GF-D8 (cell line): ENCODE results near the gene FAM25A.
"Not testable (repeated sequence)": the region's sequence is repeated elsewhere in the genome, so short reads cannot be mapped to it uniquely, and the experiment has no call there.

Experiments used
- DNase-seq: peaks from one replicate; lab custom pipeline; 2025; lab: John Stamatoyannopoulos, UW

Gene FAM25A

DNA sequence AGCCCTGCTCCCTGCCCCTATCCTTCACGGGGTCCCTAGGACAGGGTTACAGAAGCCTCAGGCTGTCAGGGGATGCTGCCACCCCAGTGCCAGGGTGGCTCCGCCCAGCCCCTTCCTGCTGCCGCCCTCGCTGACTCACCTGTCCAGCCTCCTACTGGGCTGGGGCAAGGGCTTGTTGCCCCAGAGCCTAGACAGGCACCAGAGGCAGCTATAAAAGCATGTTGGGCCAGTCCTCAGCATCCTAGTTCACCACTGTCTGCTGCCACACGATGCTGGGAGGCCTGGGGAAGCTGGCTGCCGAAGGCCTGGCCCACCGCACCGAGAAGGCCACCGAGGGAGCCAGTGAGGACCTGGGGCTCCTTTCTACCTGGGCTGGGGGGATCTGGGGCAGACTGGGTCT is at the start of gene FAM25A:
TSS of gene FAM25A (plus strand) at position 239 of the 400 bp plus-strand sequence. CDS start at position 270, 31 bp downstream.
- DNase-seq = not testable (repeated sequence)

GRCh38 chr10:86970982-86971231 is 49.2 kb upstream of the FAM25A start:
- DNase-seq = no peak

DNA sequence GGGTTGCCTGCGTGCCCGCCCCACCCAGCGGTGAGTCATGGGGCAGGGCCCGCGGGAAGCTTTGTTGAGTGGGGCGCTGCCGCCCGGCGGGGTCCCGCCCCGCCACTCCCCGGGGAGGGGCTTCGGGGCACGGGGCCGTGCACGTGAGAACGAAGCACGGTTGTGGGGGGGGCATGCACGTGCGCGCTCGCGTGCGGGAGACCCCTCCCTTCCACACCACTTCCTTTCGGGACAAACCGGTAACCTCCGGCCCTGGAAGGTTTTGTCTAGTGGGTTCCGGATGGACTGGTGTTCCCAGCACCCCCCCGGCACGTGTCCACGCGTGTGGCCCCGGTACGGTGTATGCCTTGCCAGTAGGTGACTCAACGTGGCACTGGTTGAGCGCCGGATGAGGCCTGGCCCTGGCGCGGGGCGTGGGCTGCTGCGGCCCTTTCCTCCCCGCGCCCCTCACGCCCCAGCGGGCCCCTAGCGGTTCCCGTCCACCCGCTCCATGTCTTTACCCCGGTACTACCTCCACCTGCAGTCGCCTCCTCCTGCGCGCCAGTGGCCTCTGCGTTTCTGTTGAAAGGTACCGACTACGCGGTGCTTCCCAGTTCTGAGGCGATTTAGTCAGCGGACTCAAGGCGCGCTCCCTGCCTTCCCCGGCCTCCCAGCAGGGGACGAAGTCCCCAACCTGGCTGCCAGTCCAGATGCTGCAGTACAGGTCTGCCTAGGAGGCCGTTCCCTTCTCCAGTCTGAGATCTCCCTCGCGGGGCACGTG is 48.7 kb upstream of the FAM25A start:
- DNase-seq = no peak

GRCh38 chr10:86972613-86973380 is 47.3 kb upstream of the FAM25A start:
- DNase-seq = no peak

DNA sequence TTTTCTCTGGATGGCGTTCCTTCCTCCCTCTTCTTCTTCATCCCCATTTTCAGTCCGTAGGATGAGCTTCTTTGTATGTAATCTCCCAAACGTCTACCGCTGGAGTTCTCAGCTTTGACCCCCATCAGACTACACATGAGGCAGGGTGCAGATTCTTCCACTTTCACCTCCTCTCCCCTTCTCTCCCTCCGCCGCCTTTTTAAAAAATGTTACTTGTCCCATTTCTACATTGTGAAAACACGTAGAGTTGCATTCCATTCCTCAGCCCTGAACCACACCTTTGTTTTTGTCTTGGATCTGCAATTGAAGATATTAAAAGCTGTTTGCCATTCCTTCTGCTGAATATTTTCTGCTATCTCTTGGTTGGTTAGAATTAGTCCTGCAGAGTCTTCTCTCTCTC is 45.6 kb upstream of the FAM25A start:
- DNase-seq = no peak

DNA sequence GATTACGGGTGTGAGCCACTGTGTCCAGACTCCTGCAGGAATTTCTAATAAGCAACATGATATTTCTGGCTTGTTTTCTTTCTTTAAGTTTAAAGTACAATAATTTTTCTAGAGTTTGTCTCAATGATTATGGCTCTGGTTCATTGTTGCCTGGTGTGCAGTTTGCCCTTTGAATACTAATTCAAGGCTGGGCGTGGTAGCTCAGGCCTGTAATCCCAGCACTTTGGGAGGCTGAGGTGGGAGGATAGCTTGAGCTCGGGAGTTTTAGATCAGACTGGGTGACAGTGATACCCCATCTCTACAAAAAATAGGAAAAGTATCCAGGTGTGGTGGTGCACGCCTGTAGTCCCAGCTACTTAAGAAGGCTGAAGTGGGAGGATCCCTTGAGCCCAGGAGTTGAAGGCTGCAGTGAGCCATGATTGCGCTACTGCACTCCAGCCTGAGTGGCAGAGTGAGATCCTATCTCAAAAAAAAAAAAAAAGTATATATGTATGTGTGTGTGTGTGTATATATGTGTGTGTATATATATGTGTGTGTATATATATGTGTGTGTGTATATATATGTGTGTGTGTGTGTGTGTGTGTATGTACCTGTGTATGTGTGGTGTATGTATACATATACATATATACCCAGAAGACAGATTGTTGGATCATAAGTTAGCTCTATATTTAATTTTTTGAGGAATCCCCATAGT is 43.6 kb upstream of the FAM25A start:
- DNase-seq = no peak

DNA sequence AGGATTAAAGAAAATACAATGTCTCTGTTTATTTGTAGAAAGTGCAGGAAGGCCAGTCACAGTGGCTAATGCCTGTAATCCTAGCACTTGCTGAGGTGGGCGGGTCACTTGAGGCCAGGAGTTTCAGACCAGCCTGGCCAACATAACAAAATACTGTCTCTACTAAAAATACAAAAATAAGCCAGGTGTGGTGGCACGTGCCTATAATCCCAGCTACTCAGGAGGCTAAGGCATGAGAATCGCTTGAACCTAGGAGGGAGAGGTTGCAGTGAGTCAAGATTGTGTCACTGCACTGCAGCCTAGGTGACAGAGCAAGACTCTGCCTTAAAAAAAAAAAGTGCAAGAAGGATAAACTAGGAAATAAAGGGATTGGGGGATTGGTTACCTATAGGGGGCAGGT is 41.6 kb upstream of the FAM25A start:
- not testable (repeated sequence) for DNase-seq

DNA sequence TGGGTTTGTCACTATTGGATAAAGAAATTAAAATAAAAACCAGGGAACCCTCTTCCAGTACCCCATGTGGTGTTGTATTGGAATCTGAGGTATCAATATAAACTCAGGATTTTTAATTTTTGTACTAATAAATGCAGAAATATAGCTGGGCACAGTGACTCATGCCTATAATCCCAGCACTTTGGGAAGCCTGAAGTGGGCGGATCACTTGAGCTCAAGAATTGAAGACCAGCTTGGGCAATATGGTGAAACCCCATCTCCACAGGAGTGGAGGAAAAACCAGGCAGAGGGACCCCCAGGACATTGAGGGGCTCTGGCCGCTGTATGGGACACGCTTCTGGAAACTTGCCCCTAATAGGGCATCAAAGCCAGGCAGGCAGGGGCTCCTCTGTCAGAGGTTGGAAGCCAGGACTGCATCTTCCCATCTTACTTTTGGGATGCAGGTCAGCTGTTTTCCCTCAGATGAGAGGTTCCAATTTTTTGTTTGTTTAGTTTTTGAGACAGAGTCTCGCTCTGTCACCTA is 40.7 kb upstream of the FAM25A start:
- no peak for DNase-seq

GRCh38 chr10:86979977-86980448 is 40.1 kb upstream of the FAM25A start:
- no peak for DNase-seq

- DNase-seq = not testable (repeated sequence)
These were observed 39.1 kb upstream of the FAM25A start for GRCh38 chr10:86981020-86981419.

DNA sequence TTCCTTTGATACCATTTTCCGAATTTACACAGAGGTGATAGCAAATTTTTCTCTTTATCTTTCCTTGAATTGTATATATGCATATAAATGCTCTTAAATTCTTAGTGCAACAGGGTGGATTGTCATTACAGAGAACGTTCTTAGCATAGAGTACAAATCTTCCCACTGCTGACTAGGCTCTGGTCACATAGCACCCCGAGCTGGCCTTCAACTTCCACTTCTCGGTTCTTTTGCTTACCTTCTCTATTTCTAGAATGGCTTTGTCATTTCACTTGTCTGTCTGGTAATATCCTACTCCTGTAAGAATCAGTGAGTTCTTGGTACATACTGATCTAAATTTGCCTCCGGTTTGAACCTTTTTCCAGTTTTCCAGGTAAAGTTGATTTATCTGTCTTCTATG is 38.4 kb upstream of the FAM25A start:
- no peak for DNase-seq

GRCh38 chr10:86984498-86984897 is 35.6 kb upstream of the FAM25A start:
- DNase-seq = not testable (repeated sequence)

- DNase-seq = no peak
These were observed 31.6 kb upstream of the FAM25A start for GRCh38 chr10:86988520-86988919.

DNA sequence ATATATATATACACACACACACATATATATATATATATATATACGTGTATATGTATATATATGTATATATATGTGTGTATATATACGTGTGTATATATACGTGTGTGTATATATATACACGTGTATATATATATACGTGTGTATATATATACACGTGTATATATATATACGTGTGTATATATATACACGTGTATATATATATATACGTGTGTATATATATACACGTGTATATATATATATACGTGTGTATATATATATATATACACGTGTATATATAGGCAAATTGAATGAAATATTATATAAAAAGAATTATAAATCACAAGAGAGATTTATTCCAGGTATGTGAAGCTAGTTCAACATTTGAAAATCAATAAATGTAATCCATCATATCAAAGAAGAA is 28.7 kb upstream of the FAM25A start:
- not testable (repeated sequence) for DNase-seq

- DNase-seq = no peak
These were observed 27.6 kb upstream of the FAM25A start for GRCh38 chr10:86992456-86992855.

DNA sequence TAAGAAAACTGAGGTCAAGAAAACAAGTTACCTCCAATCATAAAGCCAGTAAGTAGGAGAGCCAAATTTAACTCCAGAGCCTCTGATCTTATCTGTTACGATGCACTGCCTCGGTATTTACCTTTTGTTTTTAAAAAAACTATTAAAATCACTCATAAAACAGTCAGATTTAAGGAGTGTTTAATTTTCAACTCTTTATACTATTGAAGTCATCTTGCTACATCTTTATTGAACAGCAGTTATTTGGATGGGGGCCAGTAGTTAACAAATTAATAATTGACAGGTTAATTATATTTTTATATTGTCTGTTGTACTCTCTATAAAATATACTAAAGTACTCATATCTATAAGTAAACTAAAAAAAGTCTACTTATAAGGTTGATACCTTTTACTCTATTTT is 27.2 kb upstream of the FAM25A start:
- no peak for DNase-seq

- not testable (repeated sequence) for DNase-seq
These were observed 20.2 kb upstream of the FAM25A start for GRCh38 chr10:86999802-87000403.

DNA sequence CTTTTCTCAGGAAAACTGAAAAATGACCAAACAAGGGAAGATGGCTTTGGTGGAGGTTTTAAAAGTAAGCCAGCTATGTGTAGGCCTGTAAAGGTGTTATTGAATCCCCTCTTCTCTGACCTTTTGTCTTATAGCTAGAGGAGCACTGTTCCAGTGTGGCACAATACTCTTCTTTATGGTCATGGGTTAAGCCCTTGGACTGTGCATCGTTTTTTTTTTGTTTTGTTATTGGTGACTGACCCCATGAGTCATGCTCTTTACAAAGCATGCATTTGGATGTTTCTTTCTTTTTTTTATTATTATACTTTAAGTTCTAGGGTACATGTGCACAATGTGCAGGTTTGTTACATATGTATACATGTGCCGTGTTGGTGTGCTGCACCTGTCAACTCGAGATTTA is 19.6 kb upstream of the FAM25A start:
- DNase-seq = no peak

DNA sequence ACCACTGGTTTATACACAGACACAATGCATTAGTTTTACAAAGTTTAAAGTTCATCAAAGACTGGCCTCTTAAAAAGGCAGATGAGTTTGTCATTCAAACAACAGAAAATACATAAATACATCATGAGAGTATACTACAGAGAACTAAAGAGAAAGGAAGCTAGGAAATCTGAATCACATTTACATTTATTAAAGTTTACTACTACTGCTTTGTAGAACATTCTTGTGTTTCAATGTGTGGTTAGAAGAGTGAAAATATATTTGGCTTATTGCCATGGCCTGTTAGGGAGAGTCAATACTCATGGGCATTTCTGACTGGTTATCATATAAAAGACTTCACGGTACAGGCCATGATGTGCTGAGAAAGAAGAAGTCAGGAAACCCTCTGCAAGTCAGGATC is 13.0 kb upstream of the FAM25A start:
- DNase-seq = not testable (repeated sequence)

- DNase-seq = not testable (repeated sequence)
These were observed 12.4 kb upstream of the FAM25A start for GRCh38 chr10:87007674-87008073.

DNA sequence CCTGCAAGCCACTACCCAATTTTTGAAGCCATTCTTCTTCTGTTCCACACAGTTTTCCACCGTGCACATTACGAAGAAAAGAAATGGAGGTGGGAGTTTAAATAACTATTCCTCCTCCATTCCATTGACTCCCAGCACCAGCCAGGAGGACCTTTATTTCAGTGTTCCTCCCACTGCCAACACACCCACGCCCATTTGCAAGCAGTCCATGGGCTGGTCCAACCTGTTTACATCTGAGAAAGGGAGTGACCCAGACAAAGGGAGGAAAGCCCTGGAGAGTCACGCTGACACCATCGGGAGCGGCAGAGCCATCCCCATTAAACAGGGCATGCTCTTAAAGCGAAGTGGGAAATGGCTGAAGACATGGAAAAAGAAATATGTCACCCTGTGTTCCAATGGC is 11.8 kb upstream of the FAM25A start:
- DNase-seq = not testable (repeated sequence)

DNA sequence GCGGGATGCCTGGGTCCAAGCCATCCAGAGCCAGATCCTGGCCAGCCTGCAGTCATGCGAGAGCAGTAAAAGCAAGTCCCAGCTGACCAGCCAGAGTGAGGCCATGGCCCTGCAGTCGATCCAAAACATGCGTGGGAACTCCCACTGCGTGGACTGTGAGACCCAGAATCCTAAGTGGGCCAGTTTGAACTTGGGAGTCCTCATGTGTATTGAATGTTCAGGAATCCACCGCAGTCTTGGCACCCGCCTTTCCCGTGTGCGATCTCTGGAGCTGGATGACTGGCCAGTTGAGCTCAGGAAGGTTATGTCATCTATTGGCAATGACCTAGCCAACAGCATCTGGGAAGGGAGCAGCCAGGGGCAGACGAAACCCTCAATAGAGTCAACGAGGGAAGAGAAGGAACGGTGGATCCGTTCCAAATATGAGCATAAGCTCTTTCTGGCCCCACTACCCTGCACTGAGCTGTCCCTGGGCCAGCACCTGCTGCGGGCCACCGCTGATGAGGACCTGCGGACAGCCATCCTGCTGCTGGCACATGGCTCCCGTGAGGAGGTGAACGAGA is 10.9 kb upstream of the FAM25A start:
- DNase-seq = not testable (repeated sequence)
